Glomerular endothelial cell (primary cell): ENCODE data around the gene LIN28A. TPM values are rescaled to one million over a fixed set of nuclear protein-coding genes. Genes with fewer than 3 reads are reported as not detected.

Experiments
- DNase-seq: peaks from one replicate; pipeline ENCODE4 v3.0.0-alpha.2; 2011; ENCODE audit warnings: low read depth, low spot score; ENCODE audit errors: extremely low read depth
- total RNA-seq: library from RNA; depleted of rRNA; stranded (reverse); fragments of >200 nt; gene quantifications from 2 replicates; pipeline ENCODE4 v1.2.3, GENCODE V29; 2015

Gene LIN28A
- total RNA-seq, 1 donor from 2014 or later, result 0.06 TPM

- no peak for DNase-seq
Measured at GRCh38 chr1:26387447-26387846, 23.2 kb upstream of the LIN28A start.

DNA sequence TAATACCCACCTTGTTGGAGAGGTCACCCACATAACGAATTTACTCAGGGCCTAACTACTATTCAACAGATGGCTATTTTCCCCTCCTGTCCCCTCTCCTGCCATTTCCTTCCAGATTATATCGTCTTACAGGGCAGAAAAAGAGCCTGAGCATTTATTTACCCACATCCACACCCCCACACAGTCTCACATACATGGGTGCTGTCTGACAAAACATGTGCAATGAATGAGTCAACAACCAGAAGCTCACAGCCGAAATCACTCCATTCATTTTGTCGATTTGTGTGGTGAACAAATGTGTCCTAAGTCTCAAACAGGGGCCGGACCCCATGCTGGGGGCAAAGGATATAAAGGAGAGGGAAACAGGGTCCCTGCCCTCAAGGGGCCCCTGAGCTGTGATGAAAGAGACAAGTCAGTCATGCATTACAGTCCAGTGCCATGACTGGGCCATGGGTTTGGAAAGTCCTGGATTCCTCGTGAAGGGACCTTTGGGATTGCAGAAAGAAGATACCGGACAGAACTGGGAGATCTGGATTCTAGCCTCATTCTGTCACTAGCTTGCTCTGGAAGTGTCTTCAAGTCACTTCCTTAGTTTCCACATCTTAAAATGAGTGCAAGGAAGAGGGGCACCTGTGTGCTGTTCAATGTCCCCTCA, 21.7 kb upstream of the LIN28A start:
- DNase-seq, result no peak

DNA sequence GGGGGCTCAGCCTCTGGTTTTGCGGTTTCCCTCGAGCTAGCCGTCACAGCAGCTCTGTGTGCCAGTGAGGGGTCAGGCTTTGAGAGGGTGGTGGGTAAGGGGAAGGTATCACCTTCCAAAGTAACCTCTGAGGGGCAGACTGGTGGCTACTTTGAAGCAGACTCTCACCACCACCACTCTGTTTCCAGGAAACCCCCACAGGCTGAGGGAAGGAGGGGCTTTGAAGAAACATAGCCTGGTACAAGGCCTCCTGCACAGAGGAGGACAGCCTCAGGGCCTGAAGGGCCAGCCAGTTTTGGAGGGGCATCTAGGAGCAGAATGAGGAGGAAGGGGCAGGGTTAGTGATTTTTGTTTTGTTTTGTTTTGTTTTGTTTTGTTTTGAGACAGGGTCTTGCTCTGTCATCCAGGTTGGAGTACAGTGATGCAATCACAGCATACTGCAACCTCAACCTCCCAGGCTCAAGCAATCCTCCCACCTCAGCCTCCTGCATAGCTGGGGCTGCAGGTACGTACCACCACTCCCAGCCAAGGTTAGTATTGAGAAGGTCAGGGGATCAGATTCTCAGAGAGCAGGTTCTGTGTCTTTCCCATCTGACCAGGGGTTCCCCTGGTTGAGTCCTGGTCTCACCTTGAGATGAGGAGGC, 20.9 kb upstream of the LIN28A start:
- DNase-seq, result no peak

DNA sequence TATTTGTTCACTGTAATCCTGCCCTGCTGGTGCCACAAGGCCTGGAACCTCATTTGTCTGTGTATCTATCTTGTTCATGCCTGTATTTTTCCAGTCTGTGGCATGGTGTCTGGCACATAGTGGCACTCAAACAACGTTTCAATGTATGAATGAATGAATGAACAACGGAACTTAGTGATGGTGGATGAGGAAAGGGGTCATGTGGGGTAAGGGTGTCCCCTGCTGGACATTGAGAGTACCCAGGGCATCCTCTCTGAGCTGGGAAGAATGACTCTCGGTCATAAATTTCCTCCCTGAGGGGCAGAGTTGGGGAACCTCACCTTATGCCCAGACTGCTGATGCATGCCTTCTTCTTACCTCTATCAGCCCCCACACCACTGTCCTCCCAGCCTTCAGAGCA, 19.2 kb upstream of the LIN28A start:
- DNase-seq, result no peak

DNA sequence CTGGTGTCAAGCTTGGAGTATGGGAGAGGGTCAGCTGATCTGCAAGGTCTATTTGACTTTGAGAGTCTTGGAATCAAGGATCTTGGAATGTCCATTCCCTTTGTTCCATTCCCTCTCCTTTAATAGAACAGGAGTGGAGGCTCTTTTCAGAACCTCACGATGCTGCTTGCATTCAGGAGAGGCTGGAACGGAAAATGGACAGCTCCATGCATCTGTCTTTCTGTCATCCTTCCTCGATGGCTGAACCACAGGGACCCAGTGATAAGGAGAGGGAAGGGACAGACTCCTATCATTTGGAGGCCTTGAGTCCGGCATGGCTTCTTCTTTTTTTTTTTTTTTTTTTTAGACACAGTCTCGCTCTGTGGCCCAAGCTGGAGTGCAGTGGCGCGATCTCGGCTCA, 14.9 kb upstream of the LIN28A start:
- DNase-seq, result no peak

DNA sequence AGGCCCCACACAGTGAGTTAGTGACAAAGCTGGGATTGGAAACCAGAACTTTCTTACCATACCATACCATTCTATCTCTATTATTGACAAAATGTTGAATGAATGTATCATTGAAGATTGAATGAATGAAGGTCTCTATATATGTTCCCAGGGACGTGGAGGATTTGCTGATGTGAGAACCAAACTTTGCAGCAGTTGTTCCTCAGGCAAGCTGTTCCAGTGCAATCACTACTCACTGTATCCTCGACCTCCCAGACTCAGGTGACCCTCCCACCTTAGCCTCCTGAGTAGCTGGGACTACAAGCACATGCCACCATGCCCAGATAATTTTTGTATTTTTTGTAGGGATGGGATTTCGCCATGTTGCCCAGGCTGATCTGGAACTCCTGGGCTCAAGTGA, 11.6 kb upstream of the LIN28A start:
- DNase-seq, result no peak

- no peak for DNase-seq
Measured at GRCh38 chr1:26401891-26402290, 8.7 kb upstream of the LIN28A start.

DNA sequence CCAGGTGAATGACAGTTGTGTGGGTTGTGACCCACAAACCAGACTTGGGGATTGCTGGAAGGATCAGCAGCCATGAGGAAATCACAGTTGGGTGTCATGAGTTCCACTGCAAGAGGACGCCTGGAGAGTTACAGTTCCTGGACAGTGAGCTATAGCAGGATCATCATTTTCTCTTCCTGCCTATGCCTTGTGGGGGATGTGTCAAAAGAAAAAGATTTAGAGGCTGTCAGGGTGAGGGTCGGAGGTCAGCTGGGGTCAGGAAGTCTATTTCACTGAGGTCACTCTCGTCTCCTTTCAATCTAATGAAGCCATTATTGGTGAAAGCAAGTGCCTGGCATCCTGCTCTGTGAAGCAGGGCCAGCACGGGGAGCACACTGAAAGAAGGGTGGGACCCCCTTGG, 7.0 kb upstream of the LIN28A start:
- DNase-seq, result no peak

- DNase-seq, result no peak
Measured at GRCh38 chr1:26404641-26405040, 6.0 kb upstream of the LIN28A start.

GRCh38 chr1:26405281-26405915, 5.2 kb upstream of the LIN28A start:
- no peak for DNase-seq

DNA sequence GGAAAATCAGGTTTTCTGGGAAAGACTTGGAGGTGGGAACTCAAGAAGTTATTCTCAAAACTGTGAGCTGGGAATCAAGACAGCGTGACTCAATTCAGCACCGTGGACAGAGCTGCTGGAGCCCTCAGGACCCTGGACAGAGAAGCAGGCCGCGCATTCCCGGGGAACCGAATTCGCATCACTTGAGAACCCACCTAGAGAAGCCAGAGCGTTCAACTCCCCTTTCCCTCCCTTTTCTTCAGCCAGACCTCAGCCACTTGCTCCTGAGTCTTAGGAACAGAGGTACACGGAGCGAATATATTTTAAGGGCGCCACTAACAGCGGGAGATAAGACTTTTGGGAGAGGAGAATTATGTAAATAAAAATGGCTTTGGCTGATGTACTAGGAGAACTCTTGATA, 2.0 kb upstream of the LIN28A start:
- DNase-seq, result peak; percentile 34

DNA sequence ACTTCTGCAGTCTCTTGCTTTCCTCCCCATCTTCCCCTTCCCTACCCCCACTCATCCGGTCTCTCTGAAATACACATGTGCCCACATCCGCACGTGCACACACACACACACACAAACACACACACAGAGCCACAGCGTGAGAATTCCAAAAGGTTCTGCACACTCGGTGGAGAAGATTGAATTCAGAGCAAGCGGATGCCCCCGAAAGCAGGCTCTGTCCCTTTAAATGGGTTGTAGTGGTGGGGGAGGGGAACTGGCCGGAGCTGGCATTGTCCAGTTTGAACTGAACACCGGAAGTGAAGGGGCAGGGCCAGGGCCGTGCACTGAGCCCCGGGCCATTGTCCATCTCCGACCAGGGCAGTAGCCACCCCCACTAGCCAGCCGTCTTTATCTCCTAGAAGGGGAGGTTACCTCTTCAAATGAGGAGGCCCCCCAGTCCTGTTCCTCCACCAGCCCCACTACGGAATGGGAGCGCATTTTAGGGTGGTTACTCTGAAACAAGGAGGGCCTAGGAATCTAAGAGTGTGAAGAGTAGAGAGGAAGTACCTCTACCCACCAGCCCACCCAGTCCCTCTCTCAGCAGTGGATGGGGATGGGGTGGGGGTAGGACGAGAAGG, 1.3 kb upstream of the LIN28A start:
- DNase-seq, result no peak

DNA sequence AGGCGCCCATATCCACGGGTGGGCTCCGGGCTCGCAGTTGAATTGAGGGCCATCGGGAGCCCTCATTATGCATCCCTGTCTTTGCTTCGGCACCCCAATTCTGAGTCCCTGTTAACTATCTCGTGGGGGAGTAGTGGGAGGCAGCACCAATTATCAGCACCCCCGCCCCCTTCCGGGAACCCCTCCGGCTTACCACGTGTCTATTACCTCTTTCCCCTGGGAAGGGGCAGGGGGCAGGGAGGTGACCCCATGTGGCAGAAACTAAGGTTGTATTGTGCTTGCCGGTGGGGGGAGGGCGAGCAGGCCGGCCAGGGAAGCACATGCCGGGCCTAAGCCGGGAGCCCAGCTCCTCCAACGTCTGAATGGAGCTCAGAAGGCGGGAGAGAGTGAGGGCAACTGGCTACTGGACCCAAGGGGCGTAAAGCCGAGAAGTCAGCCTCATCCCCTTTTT, 1.0 kb downstream of the LIN28A start:
- DNase-seq, result no peak

- no peak for DNase-seq
Measured at GRCh38 chr1:26412180-26412840, 1.7 kb downstream of the LIN28A start.

DNA sequence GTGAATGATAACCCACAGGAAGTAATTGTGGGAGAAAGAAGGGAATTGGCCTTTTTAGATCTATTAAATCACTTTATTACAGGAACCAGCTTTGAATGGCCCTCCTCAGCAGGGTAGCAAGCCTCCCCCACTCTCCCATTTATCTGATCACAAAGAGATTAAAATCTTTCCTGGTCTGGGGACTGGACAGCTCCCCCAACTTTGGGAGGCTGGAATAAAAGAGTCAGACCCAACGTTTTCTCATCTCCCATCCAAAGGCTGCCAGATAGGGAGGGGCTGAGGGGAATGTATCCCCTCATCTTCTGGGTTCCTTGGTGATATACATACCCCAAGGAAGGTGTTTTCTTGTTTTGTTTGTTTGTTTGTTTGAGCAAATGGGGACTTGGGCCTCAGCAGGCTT, 2.4 kb downstream of the LIN28A start:
- no peak for DNase-seq

DNA sequence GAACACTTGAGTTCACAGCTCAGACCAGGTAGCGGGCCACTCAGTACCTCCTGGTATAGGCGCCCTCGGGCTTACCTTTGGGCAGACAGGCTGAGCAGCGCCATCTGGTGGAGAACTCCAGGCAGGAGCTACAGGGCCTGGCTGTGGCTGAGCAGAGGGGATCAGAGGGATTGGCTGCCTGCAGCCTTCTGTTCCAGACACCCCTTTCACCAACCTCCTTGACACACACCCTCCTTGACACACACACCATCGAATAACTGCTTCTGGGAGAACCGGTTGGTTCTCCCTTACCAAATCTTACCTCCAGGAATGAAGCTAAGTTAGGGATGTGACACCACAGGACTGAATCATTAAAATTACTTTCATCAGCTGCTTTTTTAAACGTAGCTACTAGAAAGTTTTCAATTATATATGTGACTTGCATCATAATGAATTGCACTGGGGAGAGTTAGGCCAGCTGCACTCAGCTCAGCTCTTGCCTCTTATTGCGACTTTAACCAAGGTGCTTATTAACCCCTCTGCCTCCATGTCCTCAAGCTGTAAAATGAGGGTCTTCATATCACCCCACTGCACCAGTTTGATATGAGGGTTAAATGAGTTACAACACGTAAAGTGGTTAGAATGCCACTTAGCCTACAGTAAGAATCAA, 6.6 kb downstream of the LIN28A start:
- DNase-seq, result peak; percentile 25

DNA sequence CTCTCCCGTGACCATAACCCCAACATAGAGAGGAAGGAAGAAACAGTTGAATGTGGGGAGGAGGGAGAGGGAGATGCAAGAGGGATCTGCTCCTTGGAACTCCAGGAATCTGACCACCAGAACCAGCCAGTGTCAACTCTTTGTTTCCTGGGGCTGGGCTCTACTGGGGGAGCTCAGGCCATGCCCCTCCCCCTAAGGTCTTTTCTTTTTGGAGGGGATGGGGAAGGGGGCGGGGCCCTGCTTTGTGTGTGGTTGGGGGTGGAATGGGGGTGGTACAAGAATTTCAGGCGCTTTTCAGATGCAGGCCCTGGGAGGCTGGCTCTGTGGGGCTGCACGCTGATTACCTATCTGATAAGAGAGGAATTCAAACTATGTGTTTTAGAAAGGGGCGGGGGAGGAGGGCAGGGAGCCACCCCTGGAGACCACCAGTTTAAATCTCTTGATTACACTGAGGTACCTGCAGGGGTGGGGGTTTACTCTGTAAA, 8.3 kb downstream of the LIN28A start:
- DNase-seq, result no peak

- DNase-seq, result no peak
Measured at GRCh38 chr1:26419494-26419893, 8.9 kb downstream of the LIN28A start.

GRCh38 chr1:26429721-26430120, 19.1 kb downstream of the LIN28A start:
- no peak for DNase-seq

DNA sequence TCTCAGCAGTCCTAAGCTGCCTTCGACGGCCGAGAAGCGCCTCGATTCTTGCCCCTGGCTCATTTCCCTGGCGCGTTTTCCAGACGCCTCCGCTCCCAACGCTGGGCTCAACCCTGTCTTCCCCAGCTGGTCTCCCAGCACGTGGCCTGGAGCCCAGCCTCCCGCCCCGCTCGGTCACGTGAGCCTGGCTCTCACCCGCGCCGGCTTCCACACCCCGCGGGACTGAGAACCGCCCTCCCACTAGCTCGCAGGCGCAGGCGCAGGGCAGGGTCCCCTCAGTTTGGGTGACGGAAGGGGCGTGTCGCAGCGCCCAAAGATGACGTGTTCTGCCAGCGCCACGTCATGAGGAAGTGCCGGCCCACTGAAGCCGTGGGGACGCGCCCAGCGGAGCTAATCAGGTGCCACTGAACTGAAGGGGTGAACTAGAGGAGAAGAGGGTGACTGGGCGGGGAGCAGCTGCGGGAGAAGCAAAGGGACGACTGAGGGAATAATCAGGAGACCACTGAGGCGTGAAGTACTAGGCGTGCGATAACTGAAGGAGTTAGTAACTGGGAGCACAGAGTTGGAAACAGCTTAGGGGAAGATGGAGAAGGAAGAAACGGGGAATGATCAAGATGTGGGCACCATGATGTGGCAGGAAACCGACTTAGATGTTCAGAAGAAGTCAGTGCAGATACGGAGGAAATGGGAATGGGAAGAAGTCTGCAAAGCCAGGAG, 21.5 kb downstream of the LIN28A start, which contains the start of gene DHDDS:
DHDDS (plus strand) TSS at position 343 of the 717 bp plus-strand sequence. CDS start 625 bp downstream, outside the sequence.
- DNase-seq, result peak; percentile 70
